Keratinocyte (primary cell): ENCODE measurements around the gene ZCCHC3. TPM values are rescaled to one million over a fixed set of nuclear protein-coding genes. Genes with fewer than 3 reads are reported as not detected.

Experiments used
- DNase-seq: peaks from one replicate; pipeline ENCODE4 v3.0.0-alpha.2; 2011; ENCODE audit warnings: low read depth, missing footprints, low spot score
- FAIRE-seq: peaks from 2 replicates; lab custom pipeline; 2011; peaks lifted over from hg19 to GRCh38; lab: Jason Lieb, UNC
- H2AFZ ChIP-seq: 2 replicates; pipeline ENCODE4 v1.6.0; 2012; ENCODE audit warnings: low read length, control low read depth, inconsistent platforms; ENCODE audit not compliant: control insufficient read depth
- H3K27ac ChIP-seq: 2 replicates; pipeline ENCODE4 v1.5.1; 2011; ENCODE audit warnings: low read length; ENCODE audit not compliant: control insufficient read depth, insufficient read depth
- H3K27me3 ChIP-seq: 3 replicates; pipeline ENCODE4 v1.6.0; 2011; ENCODE audit warnings: low read length; ENCODE audit not compliant: control insufficient read depth, insufficient read depth; ENCODE audit errors: extremely low read depth
- H3K36me3 ChIP-seq, 2 experiments: 2 replicates in 1 of 2; 3 replicates in 1 of 2; pipeline ENCODE4 v1.5.1; 2011; ENCODE audit warnings: low read length in 2 of 2, mild to moderate bottlenecking in 1 of 2; ENCODE audit not compliant: control insufficient read depth in 2 of 2, insufficient read depth in 2 of 2; ENCODE audit errors: extremely low read depth in 1 of 2
- H3K4me1 ChIP-seq: 3 replicates; pipeline ENCODE4 v1.5.1; 2011; ENCODE audit warnings: low read length; ENCODE audit not compliant: control insufficient read depth, insufficient read depth; ENCODE audit errors: extremely low read depth
- H3K4me2 ChIP-seq: 3 replicates; pipeline ENCODE4 v1.6.0; 2011; ENCODE audit warnings: low read depth, low read length; ENCODE audit not compliant: control insufficient read depth, insufficient read depth; ENCODE audit errors: extremely low read depth
- H3K4me3 ChIP-seq, 3 experiments: fragments of 200-600 bp in 1 of 3; sonication (generic) in 1 of 3; 2 replicates in 2 of 3; 3 replicates in 1 of 3; pipeline ENCODE4 v1.5.1; 2011 to 2016; ENCODE audit warnings: low read length in 3 of 3, mild to moderate bottlenecking in 3 of 3, control low read depth in 2 of 3, inconsistent platforms in 1 of 3, low read depth in 1 of 3, mixed read lengths in 1 of 3, mixed run types in 1 of 3, moderate library complexity in 1 of 3; ENCODE audit not compliant: control insufficient read depth in 2 of 3, insufficient read depth in 2 of 3; ENCODE audit errors: extremely low read depth in 1 of 3
- H3K79me2 ChIP-seq: 2 replicates; pipeline ENCODE4 v1.6.0; 2012; ENCODE audit warnings: low read length; ENCODE audit not compliant: control insufficient read depth, insufficient read depth
- H3K9ac ChIP-seq: 3 replicates; pipeline ENCODE4 v1.6.0; 2011; ENCODE audit warnings: low read length; ENCODE audit not compliant: control insufficient read depth, insufficient read depth; ENCODE audit errors: extremely low read depth
- H3K9me1 ChIP-seq: 3 replicates; pipeline ENCODE4 v1.6.0; 2011; ENCODE audit warnings: low read length; ENCODE audit not compliant: control insufficient read depth, insufficient read depth; ENCODE audit errors: extremely low read depth
- H3K9me3 ChIP-seq: 2 replicates; pipeline ENCODE4 v1.5.1; 2012; ENCODE audit warnings: low read depth, low read length; ENCODE audit not compliant: control insufficient read depth
- H4K20me1 ChIP-seq: 3 replicates; pipeline ENCODE4 v1.6.0; 2011; ENCODE audit warnings: low read length; ENCODE audit not compliant: control insufficient read depth, insufficient read depth; ENCODE audit errors: extremely low read depth
- CTCF ChIP-seq, 3 experiments: IDR thresholded peaks in 1 of 3; conservative IDR thresholded peaks in 1 of 3; optimal IDR thresholded peaks in 1 of 3; 2 replicates in 2 of 3; 3 replicates in 1 of 3; pipeline versions ENCODE3 to v1.5.1; 2011; ENCODE audit warnings: low read length in 3 of 3, mild to moderate bottlenecking in 3 of 3, moderate library complexity in 2 of 3, control low read depth in 1 of 3, inconsistent platforms in 1 of 3; ENCODE audit not compliant: insufficient read depth in 2 of 3; ENCODE audit errors: extremely low read depth in 1 of 3
- EZH2 ChIP-seq: IDR thresholded peaks from one replicate; pipeline ENCODE4 v1.6.1; 2012; ENCODE audit warnings: inconsistent platforms, mild to moderate bottlenecking, low read length, moderate library complexity
- dilution Hi-C: fragments of 300-500 bp; cut with MboI; formaldehyde crosslinking; loops from one replicate; pipeline ENCODE4 v1.7.0; 2020; ENCODE audit warnings: low sequenced_read_pairs; ENCODE audit not compliant: extremely low pct_ligation_motif_present
- polyA plus RNA-seq, 5 experiments: library from polyadenylated mRNA; depleted of rRNA in 3 of 5; stranded (reverse) in 3 of 5; stranded (forward) in 1 of 5; unstranded in 1 of 5; fragments of >200 nt; gene quantifications; 1 replicate in 1 of 5; 2 replicates in 3 of 5; 3 replicates in 1 of 5; pipeline versions ENCODE4 v1.2.1 to v1.2.3, GENCODE V29; 2011 to 2012; ENCODE audit warnings: missing spikeins in 2 of 5, low read depth in 1 of 5, low replicate concordance in 1 of 5

Gene ZCCHC3
- polyA plus RNA-seq, 1 donor (not counting 4 experiments of a cell fraction or from before 2014, with no cell fraction given) = 5.7 TPM

- dilution Hi-C loops = no loop called here
- Histone ChIP-seq H3K4me1 (no peaks in the 10 kb centered on the region), H3K4me3 (peak overlapping the region; percentile 67 to 79 (median 76)), H3K4me2 (peak overlapping the region; percentile 90), H3K27me3 (no peaks in the 10 kb centered on the region), H2AFZ (peak overlapping the region; percentile 95), H3K36me3 (no peaks in the 10 kb centered on the region), H3K9me1 (no peaks in the 10 kb centered on the region), H3K27ac (no peak overlapping the region), H3K9ac (no peak overlapping the region), H3K79me2 (no peaks in the 10 kb centered on the region), H4K20me1 (no peaks in the 10 kb centered on the region), H3K9me3 (peaks cover 11% of the 10 kb centered on the region)
- no peak for DNase-seq
- FAIRE-seq = no peak
- TF ChIP-seq CTCF (optimal IDR thresholded peaks at IDR 0.05 in 1 of 3, IDR thresholded peaks at IDR 0.05 in 1 of 3, conservative IDR thresholded peaks at IDR 0.05 in 1 of 3; ENCODE audit: extremely low read depth in 1 of 3, insufficient read depth in 2 of 3, low read length in 3 of 3) = no peak
- no peak for TF ChIP-seq EZH2
These were observed 48.8 kb downstream of the ZCCHC3 start for GRCh38 chr20:346033-346639.

GRCh38 chr20:346640-347316 is 49.4 kb downstream of the ZCCHC3 start, which contains the start of gene NRSN2:
NRSN2 (plus strand) TSS chr20:347111; CDS start chr20:349644, 2,533 bp downstream.
- Histone ChIP-seq H3K9me1 (no peaks in the 10 kb centered on the region), H4K20me1 (no peaks in the 10 kb centered on the region), H3K27ac (peak within 1 kb of the TSS; percentile 69), H3K27me3 (no peaks in the 10 kb centered on the region), H3K9me3 (peaks cover 9% of the 10 kb centered on the region), H2AFZ (peak within 1 kb of the TSS; percentile 95), H3K4me1 (no peaks in the 10 kb centered on the region), H3K4me3 (peak within 1 kb of the TSS; percentile 67 to 79 (median 76)), H3K9ac (peak within 1 kb of the TSS; percentile 72), H3K4me2 (peak within 1 kb of the TSS; percentile 90), H3K36me3 (no peaks in the 10 kb centered on the region), H3K79me2 (no peaks in the 10 kb centered on the region)
- dilution Hi-C loops = no loop called here
- DNase-seq = no peak
- no peak for FAIRE-seq
- TF ChIP-seq EZH2 (no peak), CTCF (optimal IDR thresholded peaks at IDR 0.05 in 1 of 3, IDR thresholded peaks at IDR 0.05 in 1 of 3, conservative IDR thresholded peaks at IDR 0.05 in 1 of 3; ENCODE audit: extremely low read depth in 1 of 3, insufficient read depth in 2 of 3, low read length in 3 of 3) (no peak)
